Eye (tissue), 1 donor: ENCODE results near the gene PPT2.

Experiments used
- DNase-seq: peaks from one replicate; pipeline ENCODE4 v3.0.0-alpha.2; 2015

The PPT2 gene, protein sequence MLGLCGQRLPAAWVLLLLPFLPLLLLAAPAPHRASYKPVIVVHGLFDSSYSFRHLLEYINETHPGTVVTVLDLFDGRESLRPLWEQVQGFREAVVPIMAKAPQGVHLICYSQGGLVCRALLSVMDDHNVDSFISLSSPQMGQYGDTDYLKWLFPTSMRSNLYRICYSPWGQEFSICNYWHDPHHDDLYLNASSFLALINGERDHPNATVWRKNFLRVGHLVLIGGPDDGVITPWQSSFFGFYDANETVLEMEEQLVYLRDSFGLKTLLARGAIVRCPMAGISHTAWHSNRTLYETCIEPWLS

GRCh38 chr6:32153564-32154513 is at the start of gene PPT2:
Gene PPT2, plus strand, starts transcription at chr6:32154141. Its CDS starts 454 bp downstream, at chr6:32154595.
- peak; percentile 97 for DNase-seq

DNA sequence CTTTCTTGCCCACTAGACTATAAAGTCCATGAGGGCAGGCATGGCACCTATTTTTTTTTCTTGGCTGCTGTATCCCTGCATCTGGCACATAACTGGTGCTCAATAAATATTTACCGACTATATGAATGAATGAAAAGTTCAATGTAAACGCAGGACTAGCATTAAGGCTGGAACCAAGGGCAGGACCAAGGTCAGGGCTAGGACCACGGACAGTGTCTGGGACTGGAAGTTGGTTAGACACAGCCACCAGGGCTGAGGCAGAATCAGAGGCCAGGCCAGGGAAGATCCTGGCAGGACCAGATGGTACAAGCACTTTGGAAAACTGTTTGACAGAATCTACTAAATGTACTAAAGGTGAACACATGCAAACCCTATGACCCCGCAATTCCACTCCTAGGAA is 48.5 kb upstream of the PPT2 start:
- no peak for DNase-seq

GRCh38 chr6:32107406-32107805 is 46.5 kb upstream of the PPT2 start:
- no peak for DNase-seq

- DNase-seq = peak; percentile 68
Observed at GRCh38 chr6:32108094-32108627, 45.8 kb upstream of the PPT2 start.

GRCh38 chr6:32108727-32109113 is 45.2 kb upstream of the PPT2 start:
- DNase-seq = no peak

- DNase-seq = no peak
Observed at GRCh38 chr6:32109114-32109764, 44.7 kb upstream of the PPT2 start, which contains the start of gene TNXB. Gene TNXB, minus strand, starts transcription at chr6:32109338. Its CDS starts 11,140 bp downstream, at chr6:32098198.

- no peak for DNase-seq
Observed at GRCh38 chr6:32109765-32110160, 44.2 kb upstream of the PPT2 start.

DNA sequence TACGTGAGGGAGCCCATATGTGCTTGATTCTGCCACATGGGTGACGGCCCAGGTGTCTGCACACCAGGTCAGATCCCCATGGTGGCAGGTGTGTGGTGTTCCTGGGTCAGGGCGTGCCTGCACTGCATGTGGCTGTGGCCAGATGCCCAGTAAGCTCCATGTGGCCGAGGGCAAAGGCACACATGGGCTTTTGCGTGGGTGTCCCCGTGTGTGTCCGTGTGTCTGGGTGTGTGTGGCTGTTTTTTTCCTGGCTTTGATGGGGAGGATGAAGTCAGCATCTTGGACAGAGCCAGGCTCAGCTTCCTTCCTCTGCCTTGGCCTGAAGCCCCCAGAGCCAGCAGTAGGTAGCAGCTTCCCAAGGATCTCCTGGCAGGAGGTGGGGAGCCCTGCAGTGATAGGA is 43.3 kb upstream of the PPT2 start:
- DNase-seq = no peak

GRCh38 chr6:32111424-32112066 is 42.4 kb upstream of the PPT2 start:
- DNase-seq = no peak

DNA sequence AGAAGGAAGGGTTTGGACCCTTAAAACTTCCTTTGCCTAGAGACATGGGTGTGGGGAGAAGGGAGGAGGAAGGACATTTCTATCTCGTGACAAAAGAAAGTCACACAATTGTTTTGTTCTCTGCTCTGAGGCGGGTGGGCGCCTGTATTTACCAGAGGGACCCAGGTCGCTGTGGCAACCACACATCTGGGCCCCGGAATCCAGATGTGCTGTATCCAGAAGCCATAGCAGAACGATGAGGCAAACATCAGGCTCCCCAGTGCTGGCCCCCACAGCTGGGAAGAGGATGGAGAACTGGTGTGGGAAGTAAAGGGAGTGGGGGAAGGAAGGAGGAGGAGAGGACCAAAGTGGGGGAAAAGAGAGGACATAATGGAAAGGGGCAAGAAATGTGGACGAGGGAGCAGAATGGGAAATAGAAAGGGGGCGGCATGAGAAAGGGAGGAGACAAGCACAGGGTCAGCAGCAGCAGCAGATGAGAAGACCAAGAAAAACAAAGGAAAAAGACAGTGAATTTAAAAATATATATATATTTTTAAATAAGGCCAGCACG is 41.4 kb upstream of the PPT2 start:
- peak; percentile 67 for DNase-seq

DNA sequence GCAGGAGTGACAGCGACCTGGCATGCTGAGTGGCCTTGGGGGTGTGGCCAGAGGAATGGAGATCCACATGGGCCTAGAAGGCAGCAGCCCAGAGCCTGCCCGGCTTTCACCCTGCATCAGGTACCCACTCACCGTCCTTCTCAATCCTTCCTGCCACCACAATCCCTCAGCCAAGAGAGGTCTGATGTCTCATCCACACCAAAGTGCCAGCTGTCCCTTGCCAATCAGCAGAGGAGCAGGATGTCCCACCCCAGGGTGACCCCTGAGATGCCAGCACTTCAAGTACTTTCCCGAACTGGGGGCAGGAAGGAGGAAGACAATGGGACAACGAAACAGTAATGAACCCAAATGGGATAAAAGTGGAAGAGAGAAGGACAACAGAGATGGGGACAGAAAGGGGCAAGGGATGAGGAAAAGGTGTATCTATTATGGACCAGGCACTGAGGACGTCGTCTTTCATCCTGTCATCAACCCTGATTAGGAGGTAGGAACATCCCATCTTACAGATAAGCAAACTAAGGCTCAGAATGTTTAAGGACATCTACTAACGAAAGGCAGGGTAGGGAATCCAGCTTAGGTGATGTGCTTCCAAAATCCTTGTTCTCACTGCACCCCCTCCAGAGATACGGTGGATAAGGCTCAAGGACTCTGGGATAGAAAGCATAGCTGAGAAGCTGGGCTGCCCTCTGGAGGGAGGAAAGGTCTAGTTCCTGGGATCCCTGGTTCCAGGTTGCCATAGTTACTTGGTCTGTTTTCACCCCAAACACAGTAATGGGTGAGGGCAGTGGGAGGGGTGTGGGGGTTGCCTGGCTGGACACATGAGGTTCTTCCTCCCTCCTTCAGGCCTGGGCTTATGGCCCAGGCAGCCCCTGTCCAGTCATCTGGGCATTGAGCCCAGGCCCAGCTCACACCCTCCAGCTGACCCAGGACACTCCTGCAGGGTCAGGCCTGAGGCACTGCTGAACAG is 40.3 kb upstream of the PPT2 start:
- peak; percentile 57 for DNase-seq

DNA sequence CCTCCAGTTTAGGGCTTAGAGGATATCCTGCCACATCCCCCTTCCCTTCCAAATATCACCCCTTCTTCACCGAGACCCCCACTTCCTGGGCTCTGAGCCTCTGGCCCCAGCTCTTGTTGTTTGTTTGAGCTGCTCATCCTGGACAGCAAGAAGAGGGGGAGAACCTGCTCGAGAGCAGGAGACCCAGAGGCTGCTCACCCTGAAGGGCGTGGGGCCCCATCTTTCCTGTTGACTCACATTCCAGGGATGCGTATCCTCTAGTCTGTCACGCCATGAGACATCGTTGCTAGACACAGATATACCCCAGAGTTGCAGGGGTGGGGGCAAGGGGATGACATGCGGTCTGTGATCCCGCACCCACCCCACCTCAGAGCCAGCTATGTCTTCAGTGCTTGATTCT is 39.1 kb upstream of the PPT2 start:
- DNase-seq = peak; percentile 39

DNA sequence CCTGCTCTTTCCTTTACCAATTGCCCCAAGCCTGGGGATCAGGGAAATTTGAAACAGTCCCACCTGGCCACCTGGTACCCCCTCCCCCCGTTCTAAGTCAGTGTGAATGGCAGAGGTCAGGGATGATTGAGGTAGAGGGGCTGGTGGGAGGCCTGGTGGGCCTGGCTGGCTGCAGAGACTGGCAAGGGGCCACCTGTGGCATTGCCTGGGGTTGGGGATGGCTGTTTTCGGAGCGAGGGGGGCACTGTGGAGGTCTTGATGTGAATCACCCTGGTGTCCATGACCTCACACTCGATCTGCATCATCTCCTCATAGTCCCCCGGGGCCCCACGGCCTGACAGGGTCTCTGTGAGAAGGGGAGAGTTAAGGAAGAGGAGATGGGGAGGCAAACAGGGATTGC is 38.3 kb upstream of the PPT2 start:
- no peak for DNase-seq

DNA sequence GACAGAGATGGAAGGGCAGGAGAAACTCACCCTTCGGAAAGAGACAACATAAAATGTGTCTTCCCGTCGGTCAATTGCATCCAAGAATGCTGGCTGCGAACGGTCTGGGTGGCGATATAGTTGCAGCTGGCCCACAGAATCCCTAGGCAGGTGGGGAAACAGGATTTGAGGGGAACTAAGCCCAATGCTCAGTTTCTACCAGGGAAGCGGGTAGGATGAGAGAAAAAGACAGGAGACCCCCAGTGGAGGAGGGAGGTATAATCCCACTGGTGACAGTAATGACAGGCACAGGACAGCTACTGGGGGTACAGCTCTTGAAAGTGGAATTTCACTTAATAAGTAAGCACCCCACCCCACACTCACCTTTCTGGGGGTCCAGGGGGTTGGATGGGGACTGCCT is 37.3 kb upstream of the PPT2 start:
- peak; percentile 45 for DNase-seq

GRCh38 chr6:32117461-32117860 is 36.5 kb upstream of the PPT2 start:
- DNase-seq = no peak

GRCh38 chr6:32118782-32119628 is 34.9 kb upstream of the PPT2 start:
- DNase-seq = peak; percentile 92

DNA sequence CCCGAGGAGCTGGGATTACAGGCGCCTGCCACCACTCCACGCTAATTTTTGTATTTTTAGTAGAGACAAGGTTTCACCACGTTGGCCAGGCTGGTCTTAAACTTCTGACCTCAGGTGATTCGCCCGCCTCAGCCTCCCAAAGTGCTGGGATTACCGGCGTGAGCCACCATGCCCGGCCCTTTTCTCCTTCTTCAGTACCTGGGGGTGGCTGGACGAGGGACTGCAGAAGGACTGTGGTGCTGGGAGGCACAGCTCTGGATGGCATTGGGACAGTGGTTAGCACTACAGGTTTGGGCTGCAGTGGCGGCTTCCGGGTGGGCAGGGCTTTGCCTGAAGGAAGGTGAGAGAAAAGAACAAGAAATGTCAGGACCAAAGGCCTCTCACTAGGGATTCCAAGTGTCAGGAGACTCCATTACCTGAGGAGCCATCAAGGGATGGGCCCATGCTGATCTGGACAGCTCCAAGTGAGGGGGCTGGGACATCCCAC is 33.3 kb upstream of the PPT2 start:
- DNase-seq = no peak

- DNase-seq = no peak
Observed at GRCh38 chr6:32123681-32124080, 30.3 kb upstream of the PPT2 start.

DNA sequence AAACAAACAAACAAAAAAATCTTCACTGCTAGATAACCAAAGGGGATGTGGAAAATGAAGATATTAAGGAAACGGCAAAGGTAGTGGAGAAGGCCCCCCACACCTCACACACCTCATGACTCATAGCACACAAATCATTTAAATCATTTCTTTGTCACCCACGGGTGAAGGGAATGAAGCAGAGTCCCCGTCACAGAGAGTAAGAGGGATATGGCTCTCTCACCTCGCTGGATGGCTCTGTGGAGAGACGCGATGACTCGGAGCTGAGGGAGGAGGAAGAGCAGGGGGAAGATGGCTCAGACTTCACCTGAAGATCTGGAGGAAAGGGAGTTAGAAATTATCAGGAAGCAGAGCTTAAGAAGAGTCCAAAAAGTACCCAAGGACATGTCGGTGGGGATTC is 27.1 kb upstream of the PPT2 start:
- DNase-seq = no peak

- no peak for DNase-seq
Observed at GRCh38 chr6:32127409-32127716, 26.6 kb upstream of the PPT2 start.
